Panc1 (cell line): Measurements from ENCODE around the gene HGFAC. TPM values are rescaled to one million over a fixed set of nuclear protein-coding genes. Genes with fewer than 3 reads are reported as not detected.

Source experiments
- ATAC-seq: fragments of 200-7000 bp; cut with Tn5 transposase; 2 replicates; pipeline ENCODE4 v1.9.1; 2020; ENCODE audit warnings: mild to moderate bottlenecking, moderate library complexity
- BruUV-seq: library from RNA; stranded (reverse); fragments of 400-500 nt; replicated peaks from 2 replicates; lab custom pipeline; 2021; lab: Mats Ljungman, UMichigan
- CTCF ChIA-PET: fragments of 300-600 bp; sonication (Branson Sonifier 250); formaldehyde crosslinking; loops from one replicate; lab custom pipeline; 2022; ENCODE audit warnings: antibody characterized with exemption; lab: Charles Lee
- POLR2A ChIA-PET: fragments of 300-600 bp; sonication (Branson Sonifier 250); formaldehyde crosslinking; loops from one replicate; lab custom pipeline; 2022; ENCODE audit warnings: antibody characterized with exemption; lab: Charles Lee
- DNase-seq: peaks from one replicate; pipeline ENCODE4 v3.0.0-alpha.2; 2010; ENCODE audit warnings: low read depth, low spot score
- H3K27ac ChIP-seq: 2 replicates; pipeline ENCODE4 v1.5.1; 2011; ENCODE audit warnings: mild to moderate bottlenecking, low read length, inconsistent platforms
- H3K27me3 ChIP-seq: fragments of 200-500 bp; sonication (Bioruptor generic); 2 replicates; pipeline ENCODE4 v1.6.0; 2014; ENCODE audit warnings: low read length, inconsistent platforms; ENCODE audit not compliant: control insufficient read depth, insufficient read depth
- H3K36me3 ChIP-seq: fragments of 200-500 bp; sonication (Bioruptor generic); 2 replicates; pipeline ENCODE4 v1.5.1; 2014; ENCODE audit warnings: inconsistent platforms, mild to moderate bottlenecking, low read length, moderate library complexity; ENCODE audit not compliant: control insufficient read depth, insufficient read depth
- H3K4me1 ChIP-seq: 2 replicates; pipeline ENCODE4 v1.5.1; 2011; ENCODE audit warnings: inconsistent platforms, mild to moderate bottlenecking, low read length, moderate library complexity; ENCODE audit not compliant: control insufficient read depth, insufficient read depth
- H3K4me3 ChIP-seq, 2 experiments: 2 replicates each; pipeline ENCODE4 v1.5.1; 2011 to 2012; ENCODE audit warnings: low read depth in 2 of 2, low read length in 2 of 2, mild to moderate bottlenecking in 2 of 2, inconsistent platforms in 1 of 2, moderate library complexity in 1 of 2
- H3K9me3 ChIP-seq: fragments of 200-500 bp; sonication (Bioruptor generic); 2 replicates; pipeline ENCODE4 v1.5.1; 2014; ENCODE audit warnings: low read depth, mild to moderate bottlenecking, inconsistent platforms, low read length, moderate library complexity; ENCODE audit not compliant: control insufficient read depth, insufficient read depth
- POLR2AphosphoS5 ChIP-seq: IDR thresholded peaks from 2 replicates; pipeline ENCODE4 v1.6.1; 2012; ENCODE audit warnings: mild to moderate bottlenecking, low read depth, low read length, moderate library complexity
- SIN3A ChIP-seq: IDR thresholded peaks from 2 replicates; pipeline ENCODE4 v1.6.1; 2012; ENCODE audit warnings: low read depth, mild to moderate bottlenecking, low read length, moderate library complexity, borderline replicate concordance; ENCODE audit not compliant: insufficient read depth
- TCF7L2 ChIP-seq: IDR thresholded peaks from 2 replicates; pipeline ENCODE4 v1.6.1; 2011; ENCODE audit warnings: mild to moderate bottlenecking, low read depth, low read length, inconsistent platforms
- in situ Hi-C: cut with HindIII; loops from 2 replicates; pipeline ENCODE4 v1.10.0; 2016; ENCODE audit warnings: low sequenced_read_pairs, low pct_unique_long_range_greater_than_20kb
- intact Hi-C: fragments of 100-400 bp; cut with micrococcal nuclease; formaldehyde crosslinking; loops from one replicate; pipeline ENCODE4 v1.10.0; 2022; ENCODE audit not compliant: unreplicated experiment
- total RNA-seq: library from RNA; stranded (reverse); gene quantifications from one replicate; pipeline ENCODE4 v1.2.1, GENCODE V29; 2021; ENCODE audit not compliant: unreplicated experiment
- TF ChIP-seq, protein P1 (sequence below): fragments of 450-650 bp; IDR thresholded peaks from 2 replicates; pipeline ENCODE4 v1.5.1; 2017; ENCODE audit warnings: mild to moderate bottlenecking
- TF ChIP-seq, protein P2 (sequence below), 2 experiments: IDR thresholded peaks; 2 replicates each; pipeline ENCODE4 v1.6.1; 2011 to 2012; ENCODE audit warnings: low read depth in 2 of 2, control low read depth in 1 of 2, low read length in 1 of 2, mild to moderate bottlenecking in 1 of 2, moderate library complexity in 1 of 2; ENCODE audit not compliant: insufficient read depth in 1 of 2

HGFAC gene
- total RNA-seq, 1 experiment from 2014 or later = 0.59 TPM

DNA sequence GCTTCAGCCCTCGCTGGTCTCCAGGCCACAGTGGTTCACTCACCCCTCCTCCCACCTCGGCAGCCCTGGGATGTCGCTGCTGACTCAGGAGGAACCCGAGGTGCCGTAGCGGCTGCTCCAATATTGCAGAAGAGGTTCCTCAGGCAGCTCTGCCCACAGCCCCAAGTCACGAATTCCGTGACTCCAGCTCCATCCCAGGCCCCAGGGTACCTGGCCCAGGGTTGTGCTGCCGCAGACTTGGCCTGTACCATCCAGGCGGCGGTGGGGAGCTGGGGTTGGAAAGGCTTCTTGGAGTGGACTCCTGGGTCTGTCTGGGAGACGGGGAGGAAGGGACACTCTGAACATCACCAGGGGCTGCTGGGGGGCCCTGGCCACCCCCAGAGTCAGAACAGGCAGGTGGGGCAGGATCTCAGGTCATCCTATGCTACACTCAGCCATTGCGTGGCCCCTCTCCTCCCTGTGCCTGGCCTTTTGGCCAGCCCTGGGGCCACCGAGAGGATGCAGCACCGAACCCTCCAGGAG, 728 bp upstream of the HGFAC start:
- DNase-seq (no peak), ATAC-seq (peak; percentile 16)
- intact Hi-C loops (loop anchor here (5.0 kb wide), 2 partner anchors 94 to 234 kb away; no protein-coding TSS in a partner anchor), in situ Hi-C loops (no loop called here)
- no peaks in the 10 kb centered on the region for H3K36me3 ChIP-seq
- H3K27ac ChIP-seq = no peak overlapping the region
- no peaks in the 10 kb centered on the region for H3K27me3 ChIP-seq
- H3K4me1 ChIP-seq = peaks cover 9% of the 10 kb centered on the region; the same call in 1 of the 2 replicates
- POLR2A ChIA-PET = no interaction called here
- no TSS peak for BruUV-seq
- H3K9me3 ChIP-seq = no peaks in the 10 kb centered on the region
- H3K4me3 ChIP-seq = no peak overlapping the region
- CTCF ChIA-PET = interaction anchor here (1.4 kb wide), 1 partner anchor 40 kb away, joined by 5 read pairs; no protein-coding TSS in a partner anchor
- TF ChIP-seq, protein P1, sequence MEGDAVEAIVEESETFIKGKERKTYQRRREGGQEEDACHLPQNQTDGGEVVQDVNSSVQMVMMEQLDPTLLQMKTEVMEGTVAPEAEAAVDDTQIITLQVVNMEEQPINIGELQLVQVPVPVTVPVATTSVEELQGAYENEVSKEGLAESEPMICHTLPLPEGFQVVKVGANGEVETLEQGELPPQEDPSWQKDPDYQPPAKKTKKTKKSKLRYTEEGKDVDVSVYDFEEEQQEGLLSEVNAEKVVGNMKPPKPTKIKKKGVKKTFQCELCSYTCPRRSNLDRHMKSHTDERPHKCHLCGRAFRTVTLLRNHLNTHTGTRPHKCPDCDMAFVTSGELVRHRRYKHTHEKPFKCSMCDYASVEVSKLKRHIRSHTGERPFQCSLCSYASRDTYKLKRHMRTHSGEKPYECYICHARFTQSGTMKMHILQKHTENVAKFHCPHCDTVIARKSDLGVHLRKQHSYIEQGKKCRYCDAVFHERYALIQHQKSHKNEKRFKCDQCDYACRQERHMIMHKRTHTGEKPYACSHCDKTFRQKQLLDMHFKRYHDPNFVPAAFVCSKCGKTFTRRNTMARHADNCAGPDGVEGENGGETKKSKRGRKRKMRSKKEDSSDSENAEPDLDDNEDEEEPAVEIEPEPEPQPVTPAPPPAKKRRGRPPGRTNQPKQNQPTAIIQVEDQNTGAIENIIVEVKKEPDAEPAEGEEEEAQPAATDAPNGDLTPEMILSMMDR = no peak
- TF ChIP-seq SIN3A (no peak), TCF7L2 (no peak), POLR2AphosphoS5 (no peak)
- TF ChIP-seq, protein P2, sequence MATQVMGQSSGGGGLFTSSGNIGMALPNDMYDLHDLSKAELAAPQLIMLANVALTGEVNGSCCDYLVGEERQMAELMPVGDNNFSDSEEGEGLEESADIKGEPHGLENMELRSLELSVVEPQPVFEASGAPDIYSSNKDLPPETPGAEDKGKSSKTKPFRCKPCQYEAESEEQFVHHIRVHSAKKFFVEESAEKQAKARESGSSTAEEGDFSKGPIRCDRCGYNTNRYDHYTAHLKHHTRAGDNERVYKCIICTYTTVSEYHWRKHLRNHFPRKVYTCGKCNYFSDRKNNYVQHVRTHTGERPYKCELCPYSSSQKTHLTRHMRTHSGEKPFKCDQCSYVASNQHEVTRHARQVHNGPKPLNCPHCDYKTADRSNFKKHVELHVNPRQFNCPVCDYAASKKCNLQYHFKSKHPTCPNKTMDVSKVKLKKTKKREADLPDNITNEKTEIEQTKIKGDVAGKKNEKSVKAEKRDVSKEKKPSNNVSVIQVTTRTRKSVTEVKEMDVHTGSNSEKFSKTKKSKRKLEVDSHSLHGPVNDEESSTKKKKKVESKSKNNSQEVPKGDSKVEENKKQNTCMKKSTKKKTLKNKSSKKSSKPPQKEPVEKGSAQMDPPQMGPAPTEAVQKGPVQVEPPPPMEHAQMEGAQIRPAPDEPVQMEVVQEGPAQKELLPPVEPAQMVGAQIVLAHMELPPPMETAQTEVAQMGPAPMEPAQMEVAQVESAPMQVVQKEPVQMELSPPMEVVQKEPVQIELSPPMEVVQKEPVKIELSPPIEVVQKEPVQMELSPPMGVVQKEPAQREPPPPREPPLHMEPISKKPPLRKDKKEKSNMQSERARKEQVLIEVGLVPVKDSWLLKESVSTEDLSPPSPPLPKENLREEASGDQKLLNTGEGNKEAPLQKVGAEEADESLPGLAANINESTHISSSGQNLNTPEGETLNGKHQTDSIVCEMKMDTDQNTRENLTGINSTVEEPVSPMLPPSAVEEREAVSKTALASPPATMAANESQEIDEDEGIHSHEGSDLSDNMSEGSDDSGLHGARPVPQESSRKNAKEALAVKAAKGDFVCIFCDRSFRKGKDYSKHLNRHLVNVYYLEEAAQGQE (IDR thresholded peaks at IDR 0.05; ENCODE audit: insufficient read depth in 1 of 2, low read depth in 2 of 2, low read length in 1 of 2) = no peak

DNA sequence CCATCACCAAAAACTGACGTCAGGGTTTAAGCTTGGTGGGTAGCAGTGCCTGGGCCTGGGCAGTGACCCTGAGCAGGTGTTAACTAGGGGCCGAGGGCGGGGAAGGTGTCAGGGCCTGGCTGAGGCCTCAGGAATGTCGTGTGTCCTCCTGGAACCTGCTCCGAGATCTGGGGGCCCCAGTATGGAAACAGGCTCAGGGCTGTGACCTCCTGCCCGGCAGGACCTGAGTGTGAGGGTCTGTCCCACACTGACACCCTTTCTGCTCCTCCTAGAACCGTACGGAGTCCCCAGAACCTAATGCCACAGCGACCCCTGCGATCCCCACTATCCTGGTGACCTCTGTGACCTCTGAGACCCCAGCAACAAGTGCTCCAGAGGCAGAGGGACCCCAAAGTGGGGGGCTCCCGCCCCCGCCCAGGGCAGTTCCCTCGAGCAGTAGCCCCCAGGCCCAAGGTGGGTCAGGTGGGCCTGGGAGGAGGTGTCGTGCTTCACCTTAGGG, 741 bp downstream of the HGFAC start:
- H3K9me3 ChIP-seq = no peaks in the 10 kb centered on the region
- intact Hi-C loops (loop anchor here (5.0 kb wide), 2 partner anchors 95 to 235 kb away; no protein-coding TSS in a partner anchor), in situ Hi-C loops (no loop called here)
- no TSS peak for BruUV-seq
- ChIA-PET CTCF (no interaction called here), POLR2A (no interaction called here)
- H3K36me3 ChIP-seq = no peaks in the 10 kb centered on the region
- H3K27me3 ChIP-seq = no peaks in the 10 kb centered on the region
- DNase-seq (no peak), ATAC-seq (no peak)
- H3K4me3 ChIP-seq = no peak overlapping the region
- TF ChIP-seq, protein P1 = no peak
- TF ChIP-seq POLR2AphosphoS5 (no peak), TCF7L2 (no peak), SIN3A (no peak)
- TF ChIP-seq, protein P2 (IDR thresholded peaks at IDR 0.05; ENCODE audit: insufficient read depth in 1 of 2, low read depth in 2 of 2, low read length in 1 of 2) = no peak
- H3K4me1 ChIP-seq = no peaks in the 10 kb centered on the region; the same call in 1 of the 2 replicates
- H3K27ac ChIP-seq = no peak overlapping the region
